ENCODE measurements around the gene LRP10. TPM values are rescaled to one million over a fixed set of nuclear protein-coding genes. Genes with fewer than 3 reads are reported as not detected.

LRP10 gene
- polyA plus RNA-seq, 1 experiment = 87.8 TPM

DNA sequence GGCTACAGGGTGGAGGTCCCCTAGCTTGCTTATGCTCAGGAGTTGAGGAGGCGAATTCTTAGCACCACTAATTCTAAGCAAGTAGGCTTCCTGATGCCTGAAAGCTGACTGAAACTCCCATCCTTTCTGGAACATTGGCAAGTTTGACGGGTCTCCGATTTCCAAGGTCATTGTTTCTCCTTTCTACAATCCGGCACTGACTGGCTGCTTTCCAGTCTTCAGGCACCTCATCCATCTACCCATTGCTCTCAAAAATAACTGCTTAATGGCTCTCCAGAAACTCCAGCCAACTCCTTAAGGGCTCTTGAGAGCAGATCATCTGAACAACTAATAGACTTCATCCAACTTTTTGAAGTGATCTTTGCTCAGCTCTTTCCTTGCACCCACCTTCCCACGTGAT lies 24.8 kb downstream of the LRP10 start:
- POLR2A ChIA-PET = interaction anchor here (1.0 kb wide), 1 partner anchor 14 kb away, joined by 5 read pairs; no protein-coding TSS in a partner anchor
- no peak overlapping the region for H3K27ac ChIP-seq (ENCODE audit: low read depth, low read length)
- DNase-seq (ENCODE audit: low read depth, low spot score) = no peak
- no peak overlapping the region for H3K4me3 ChIP-seq (ENCODE audit: low read depth, low read length)
- TF ChIP-seq CTCF (IDR thresholded peaks at IDR 0.05; ENCODE audit: low read depth, low read length) = no peak
- no peaks in the 10 kb centered on the region for H3K27me3 ChIP-seq (ENCODE audit: control insufficient read depth, insufficient read depth, low read length)
- CTCF ChIA-PET = interaction anchor here (0.6 to 9.0 kb wide), 9 partner anchors 10 to 1788 kb away, joined by 3 to 89 read pairs (median 4); partner anchors contain the start of gene LRP10
- no peaks in the 10 kb centered on the region for H3K9me3 ChIP-seq (ENCODE audit: control insufficient read depth, insufficient read depth, low read length)

DNA sequence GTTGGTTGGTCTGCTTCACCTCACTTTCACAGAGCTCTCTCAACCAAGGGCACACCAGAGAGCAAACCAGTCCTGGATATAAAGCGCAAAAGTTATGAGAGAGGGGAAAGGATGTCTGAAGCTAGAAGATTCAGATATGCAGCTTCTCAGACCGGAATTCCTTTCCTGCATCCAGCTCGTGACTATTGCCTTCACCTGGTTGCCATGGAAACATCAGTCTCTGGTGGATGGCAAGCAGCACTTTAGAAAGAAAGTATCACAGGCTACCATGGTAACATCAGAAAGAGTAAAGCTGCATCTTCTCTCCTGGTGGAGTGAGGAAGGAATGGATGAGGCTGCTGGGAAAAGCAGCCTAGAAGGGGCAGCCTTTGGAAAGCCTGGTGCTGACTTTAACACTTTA lies 25.2 kb downstream of the LRP10 start:
- no peak overlapping the region for H3K4me3 ChIP-seq (ENCODE audit: low read depth, low read length)
- no peaks in the 10 kb centered on the region for H3K27me3 ChIP-seq (ENCODE audit: control insufficient read depth, insufficient read depth, low read length)
- H3K27ac ChIP-seq (ENCODE audit: low read depth, low read length) = no peak overlapping the region
- POLR2A ChIA-PET = interaction anchor here (1.0 kb wide), 1 partner anchor 13 kb away, joined by 5 read pairs; no protein-coding TSS in a partner anchor
- CTCF ChIA-PET = interaction anchor here (0.6 to 9.0 kb wide), 7 partner anchors 10 to 1789 kb away, joined by 3 to 89 read pairs (median 4); partner anchors contain the start of gene LRP10
- no peak for TF ChIP-seq CTCF (IDR thresholded peaks at IDR 0.05; ENCODE audit: low read depth, low read length)
- no peak for DNase-seq (ENCODE audit: low read depth, low spot score)
- H3K9me3 ChIP-seq (ENCODE audit: control insufficient read depth, insufficient read depth, low read length) = no peaks in the 10 kb centered on the region

- Histone ChIP-seq H3K27ac (ENCODE audit: low read depth, low read length) (no peak overlapping the region), H3K9me3 (ENCODE audit: control insufficient read depth, insufficient read depth, low read length) (no peaks in the 10 kb centered on the region), H3K27me3 (ENCODE audit: control insufficient read depth, insufficient read depth, low read length) (no peaks in the 10 kb centered on the region), H3K4me3 (ENCODE audit: low read depth, low read length) (no peak overlapping the region)
- TF ChIP-seq CTCF (IDR thresholded peaks at IDR 0.05; ENCODE audit: low read depth, low read length) = no peak
- ChIA-PET POLR2A (no interaction called here), CTCF (interaction anchor here (1.0 to 9.0 kb wide), 3 partner anchors 25 to 340 kb away, joined by 3 to 89 read pairs (median 12); partner anchors contain the start of gene LRP10)
- no peak for DNase-seq (ENCODE audit: low read depth, low spot score)
Observed at GRCh38 chr14:22897357-22897756, 25.8 kb downstream of the LRP10 start.

DNA sequence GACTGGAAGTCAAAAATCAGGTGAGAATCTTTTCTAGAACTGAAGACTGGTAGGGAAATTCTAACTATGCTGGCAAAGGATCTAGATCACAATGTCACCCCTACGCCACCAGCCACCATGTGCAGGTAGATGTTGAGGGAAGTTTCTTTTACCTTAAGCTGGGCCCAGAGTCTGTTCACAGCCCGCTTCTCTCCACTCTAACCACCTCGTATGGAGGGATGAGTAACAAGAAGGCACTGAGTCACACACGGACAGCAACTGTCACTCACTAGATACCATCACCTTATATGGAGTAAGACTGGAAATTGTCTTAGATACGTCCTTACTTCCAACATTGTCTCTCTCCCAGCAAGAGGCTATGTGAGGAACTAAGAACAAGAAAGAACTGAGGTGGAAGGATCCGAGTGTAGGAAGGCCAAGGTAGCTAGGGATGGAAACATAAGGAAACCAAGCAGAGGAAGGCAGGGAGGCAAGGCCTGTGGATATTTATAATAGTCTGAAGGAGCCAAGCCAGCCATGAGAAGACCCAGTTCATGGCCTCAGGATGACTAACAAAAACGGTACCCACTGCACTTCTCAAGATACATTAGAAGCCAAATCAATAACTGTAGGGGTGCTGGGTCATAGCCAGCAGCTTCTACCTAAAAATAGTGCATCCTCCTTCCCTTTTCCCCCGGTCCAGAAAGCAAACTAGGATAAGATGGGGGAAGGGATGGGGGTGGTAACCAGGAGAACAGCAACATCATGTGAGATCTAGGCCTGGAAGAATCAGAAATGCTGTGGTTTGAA lies 27.0 kb downstream of the LRP10 start:
- DNase-seq (ENCODE audit: low read depth, low spot score) = peak; percentile 38
- H3K4me3 ChIP-seq (ENCODE audit: low read depth, low read length) = no peak overlapping the region
- TF ChIP-seq CTCF (IDR thresholded peaks at IDR 0.05; ENCODE audit: low read depth, low read length) = no peak
- peak overlapping the region; percentile 73 for H3K27ac ChIP-seq (ENCODE audit: low read depth, low read length)
- H3K27me3 ChIP-seq (ENCODE audit: control insufficient read depth, insufficient read depth, low read length) = no peaks in the 10 kb centered on the region
- ChIA-PET CTCF (interaction anchor here (0.6 to 9.0 kb wide), 9 partner anchors 11 to 342 kb away, joined by 3 to 89 read pairs (median 12); partner anchors contain the start of genes LRP10, MRPL52 and PRMT5), POLR2A (interaction anchor here (1.0 kb wide), 1 partner anchor 76 kb away, joined by 4 read pairs; no protein-coding TSS in a partner anchor)
- no peaks in the 10 kb centered on the region for H3K9me3 ChIP-seq (ENCODE audit: control insufficient read depth, insufficient read depth, low read length)
